Stimulated activated CD4-positive, alpha-beta T cell treated with anti-CD3 and anti-CD28 coated beads, Interleukin-4, amount 100 ng/mL, for 24 hours (primary cell): Measurements from ENCODE around the gene EPHA2.
"Not testable (repeated sequence)": the region's sequence is repeated elsewhere in the genome, so short reads cannot be mapped to it uniquely, and the experiment has no call there.

Experiments
- DNase-seq: peaks from one replicate; pipeline ENCODE4 v3.0.0-alpha.2; 2020

EPHA2 gene

DNA sequence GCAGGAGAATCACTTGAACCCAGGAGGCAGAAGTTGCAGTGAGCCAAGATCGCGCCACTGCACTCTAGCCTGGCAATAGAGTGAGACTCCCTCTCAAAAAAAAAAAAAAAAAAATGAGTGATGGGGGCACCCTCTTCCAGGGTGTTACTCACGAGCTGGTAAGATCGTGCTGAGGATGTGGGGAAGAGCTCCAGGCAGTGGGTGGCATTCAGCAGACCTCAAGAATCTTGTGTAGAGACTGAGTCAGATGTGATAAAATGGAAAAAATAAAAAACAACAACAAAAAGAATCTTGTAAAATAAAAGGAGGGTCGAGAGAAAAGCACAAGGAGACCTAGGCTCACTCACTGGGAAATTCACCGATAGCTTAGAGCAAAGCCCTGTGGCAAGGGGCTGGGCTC is 38.5 kb downstream of the EPHA2 start:
- no peak for DNase-seq

DNA sequence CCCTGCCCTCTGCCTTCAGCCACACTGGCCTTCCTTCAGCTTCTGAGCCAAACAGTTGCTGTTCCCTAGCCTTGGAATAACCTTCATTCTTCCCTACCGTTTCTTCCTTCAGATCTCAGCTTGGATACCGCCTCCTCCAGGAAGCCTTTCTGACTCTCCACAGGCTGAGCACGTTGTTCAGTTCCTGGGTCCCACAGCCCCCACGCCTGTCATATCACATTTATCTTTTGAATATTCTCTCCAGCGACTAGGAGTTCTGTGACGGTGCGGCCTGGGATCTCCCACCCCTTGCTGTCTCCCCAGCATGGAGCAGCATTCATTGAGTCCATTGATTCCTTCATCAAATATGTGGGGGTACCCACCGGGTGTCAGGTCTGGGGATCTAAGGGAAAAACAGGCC is 39.2 kb downstream of the EPHA2 start:
- no peak for DNase-seq

DNA sequence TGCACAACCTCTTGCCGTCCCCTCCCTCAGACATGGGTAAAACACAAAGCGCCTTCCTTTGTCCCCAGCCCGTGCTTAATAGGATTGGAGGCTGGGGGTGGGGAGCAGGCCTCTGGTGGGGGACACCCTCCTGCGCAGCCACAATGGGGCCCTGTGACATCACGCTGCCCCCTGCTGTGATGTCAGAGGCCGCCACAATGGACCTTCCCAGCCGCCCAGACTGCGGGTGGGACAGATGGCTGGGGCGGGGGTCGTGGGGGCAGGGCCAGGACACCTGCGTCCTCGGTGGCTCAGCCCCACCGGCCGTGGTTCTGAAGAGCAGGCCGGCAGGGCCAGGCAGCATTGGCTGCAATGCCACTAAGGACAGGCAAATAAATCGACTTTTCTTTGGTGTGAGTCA is 39.9 kb downstream of the EPHA2 start:
- DNase-seq, result no peak

DNA sequence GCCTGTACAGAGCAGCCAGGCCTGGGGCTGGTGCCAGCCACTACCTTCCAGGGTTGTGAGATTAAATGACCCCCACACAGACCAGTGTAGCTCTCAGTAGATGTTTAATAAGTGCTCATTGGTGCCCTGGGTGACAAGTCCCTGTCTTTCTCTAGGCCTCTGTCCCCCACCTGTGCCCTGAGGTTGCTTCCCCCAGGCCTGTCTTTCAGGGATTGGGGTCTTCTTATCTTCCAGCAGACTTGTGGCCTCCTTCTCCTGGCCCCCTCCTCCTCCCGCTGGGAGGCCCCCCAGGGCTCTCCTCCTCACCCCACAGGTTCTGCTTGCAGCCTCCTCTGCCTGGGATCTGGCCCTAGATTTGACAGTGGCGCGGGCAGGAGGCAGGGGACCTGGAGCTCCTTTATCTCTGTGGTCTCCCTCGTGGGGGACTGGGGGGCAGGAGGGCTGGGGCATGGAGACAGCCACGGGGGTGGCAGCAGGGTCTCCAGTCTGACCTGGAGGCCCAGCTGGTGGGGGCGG is 40.3 kb downstream of the EPHA2 start:
- no peak for DNase-seq

DNA sequence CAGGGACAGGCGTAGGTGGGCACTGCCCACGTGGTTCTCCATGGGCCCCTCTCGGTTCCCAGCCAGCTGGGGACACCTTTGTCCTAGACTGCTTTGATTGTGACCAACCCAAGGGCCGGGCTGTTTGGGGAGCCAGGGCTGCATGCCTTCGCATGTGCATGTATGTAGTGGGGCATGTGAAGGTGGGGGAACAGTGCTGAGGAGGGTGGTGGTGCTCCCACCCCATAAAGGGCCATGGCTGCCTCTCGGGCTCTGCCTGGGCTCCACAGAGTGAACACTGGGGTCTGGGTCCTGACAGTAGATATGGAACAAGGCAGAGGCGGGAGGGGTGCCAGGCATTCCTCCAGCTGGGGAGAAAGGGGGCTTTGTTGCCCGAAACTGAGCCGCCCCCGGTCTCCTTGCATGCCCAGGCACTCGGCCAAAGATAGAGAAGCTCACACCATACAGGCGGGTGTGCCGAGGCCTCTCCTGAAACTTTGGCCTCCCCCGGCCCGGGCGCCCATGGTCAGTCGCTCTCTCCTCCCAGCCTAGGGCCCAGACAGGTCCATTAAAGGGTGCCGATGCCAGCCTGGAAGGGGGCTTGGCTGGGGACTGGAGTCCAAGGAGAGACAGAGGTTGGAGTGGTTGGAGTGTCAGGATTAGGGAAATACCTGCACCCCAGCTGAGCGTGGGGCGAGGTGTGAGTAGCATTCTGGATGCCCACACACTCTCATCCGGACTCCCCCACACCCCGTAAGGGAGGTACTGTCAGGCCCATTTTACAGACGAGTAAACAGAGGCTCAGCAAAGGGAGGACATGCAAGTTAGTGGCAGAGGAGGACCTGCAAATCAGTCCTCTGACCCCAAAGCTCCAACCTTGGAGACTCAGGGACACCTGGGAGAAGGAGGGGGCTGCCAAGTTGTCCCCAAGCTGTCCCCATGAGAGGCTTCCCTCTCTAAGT is 41.1 kb downstream of the EPHA2 start:
- no peak for DNase-seq

DNA sequence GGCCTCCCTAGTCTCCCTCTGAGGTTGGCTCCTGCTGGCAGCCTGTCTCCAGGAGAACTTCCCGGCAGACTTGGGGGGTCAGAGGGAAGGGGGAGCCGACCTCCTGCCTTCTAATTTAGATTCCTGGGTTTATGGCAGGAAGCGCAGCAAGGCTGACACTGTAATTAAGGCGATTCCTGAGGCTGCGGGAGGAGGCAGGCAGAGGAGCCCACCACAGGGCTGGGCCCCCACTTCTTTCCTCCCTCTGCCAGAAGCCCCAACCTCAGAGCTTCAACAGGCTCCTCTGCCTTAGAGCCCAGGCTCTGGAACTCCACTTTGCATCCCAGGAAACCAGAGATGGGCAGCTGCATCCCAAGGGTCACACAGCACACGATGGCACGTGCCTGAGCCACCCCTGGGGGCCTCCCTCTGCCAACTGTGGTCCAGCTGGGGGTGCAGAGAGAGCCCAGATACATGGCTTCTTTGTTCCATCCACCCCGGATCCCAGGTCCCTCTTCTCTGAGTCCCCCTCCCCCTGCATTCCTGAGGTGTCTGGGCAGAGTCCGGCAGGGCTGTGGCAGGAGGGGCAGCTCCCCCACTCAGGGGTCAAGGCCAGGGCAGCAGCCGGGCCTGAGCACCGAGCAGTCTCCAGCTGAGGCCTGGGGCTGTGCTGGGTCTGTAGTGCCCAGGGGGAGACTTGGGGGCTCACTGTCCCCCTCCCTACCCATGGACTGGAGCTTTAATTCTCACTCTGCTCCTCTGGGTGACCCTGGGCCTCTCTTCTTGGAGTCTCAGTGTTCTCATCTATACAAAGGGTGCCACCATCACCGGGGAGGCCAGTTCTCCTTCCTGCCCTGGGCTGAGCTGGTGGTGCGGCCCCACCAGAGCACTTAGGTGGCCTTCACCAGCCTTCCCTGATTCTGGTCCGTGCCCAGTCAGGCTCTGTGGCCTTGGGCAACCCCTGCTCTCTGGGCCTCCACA is 43.0 kb downstream of the EPHA2 start:
- no peak for DNase-seq

DNA sequence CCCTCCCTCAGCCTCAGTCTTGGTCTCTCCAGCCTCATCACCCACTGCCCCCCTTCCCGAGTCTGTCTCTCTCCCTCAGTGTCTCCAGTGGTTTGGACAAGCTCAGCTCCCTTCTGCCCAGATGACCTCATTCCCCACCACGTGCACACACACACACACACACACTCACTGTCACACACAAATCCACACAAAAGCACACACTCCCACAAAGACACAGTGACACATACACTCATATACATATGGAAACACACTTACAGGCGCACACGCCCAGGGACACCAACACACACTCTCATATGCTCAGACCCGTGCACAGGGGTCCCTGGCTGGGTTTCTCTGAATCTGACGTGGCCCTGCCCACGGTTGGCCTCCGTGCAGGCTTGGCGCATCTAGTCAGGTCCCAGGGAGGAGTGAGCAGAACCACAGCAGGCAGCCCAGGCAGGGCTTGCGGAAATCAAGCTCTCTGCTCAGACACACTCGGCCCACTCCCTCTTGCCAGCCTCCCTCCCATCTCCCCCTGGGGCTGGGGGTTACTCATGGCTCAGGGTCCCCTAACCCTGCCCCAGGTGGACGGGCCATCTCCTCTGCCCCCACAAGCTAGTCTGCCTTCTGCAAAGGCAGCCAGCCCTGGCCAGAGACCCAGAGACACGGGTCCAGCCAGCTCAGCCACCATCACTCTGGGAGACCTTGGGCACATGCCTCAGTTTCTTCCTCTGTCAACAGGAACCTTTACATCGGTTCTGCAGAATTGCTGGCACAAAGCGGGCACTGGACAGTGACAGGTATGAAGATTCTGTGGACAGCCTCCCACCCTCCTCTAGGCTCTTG is 43.9 kb downstream of the EPHA2 start:
- no peak for DNase-seq

DNA sequence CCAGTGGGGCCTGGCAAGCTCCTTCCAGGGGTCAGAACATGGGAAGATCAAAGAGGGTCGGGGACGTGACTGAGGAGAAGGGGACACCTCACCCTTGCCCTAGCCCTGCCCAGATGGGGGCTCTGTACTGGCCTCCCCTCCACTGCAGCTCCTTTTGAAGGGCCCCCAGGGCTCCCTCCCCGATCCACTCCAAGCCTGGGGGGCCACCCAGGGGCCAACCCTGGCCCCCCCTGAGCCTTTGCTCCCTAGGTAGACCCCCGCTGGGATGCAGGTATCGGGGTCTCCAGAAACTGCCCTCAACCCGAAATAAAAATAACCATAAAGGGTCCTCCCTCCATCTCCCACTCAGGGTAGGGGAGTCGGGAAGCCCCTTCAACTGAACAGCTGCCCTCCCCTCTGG is 45.0 kb downstream of the EPHA2 start:
- no peak for DNase-seq

DNA sequence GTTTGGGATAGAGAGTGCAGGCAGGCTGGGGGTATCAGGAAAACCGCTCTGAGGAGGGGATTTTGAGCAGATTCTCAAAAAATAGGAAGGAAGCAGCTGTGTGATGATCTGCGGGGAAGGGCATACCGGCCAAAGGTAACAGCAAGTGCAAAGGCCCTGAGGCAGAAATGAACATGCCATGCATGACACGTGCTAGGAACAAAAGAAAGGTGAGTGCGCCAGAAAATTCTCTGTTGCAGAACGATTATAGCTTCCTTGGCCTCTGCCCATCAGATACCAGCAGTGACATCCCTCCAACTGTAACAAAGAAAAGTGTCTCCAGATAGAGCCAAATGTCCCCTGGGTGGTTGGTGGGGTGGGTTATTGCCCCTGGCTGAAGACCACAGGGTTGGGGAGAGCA is 45.4 kb downstream of the EPHA2 start:
- DNase-seq, result no peak

DNA sequence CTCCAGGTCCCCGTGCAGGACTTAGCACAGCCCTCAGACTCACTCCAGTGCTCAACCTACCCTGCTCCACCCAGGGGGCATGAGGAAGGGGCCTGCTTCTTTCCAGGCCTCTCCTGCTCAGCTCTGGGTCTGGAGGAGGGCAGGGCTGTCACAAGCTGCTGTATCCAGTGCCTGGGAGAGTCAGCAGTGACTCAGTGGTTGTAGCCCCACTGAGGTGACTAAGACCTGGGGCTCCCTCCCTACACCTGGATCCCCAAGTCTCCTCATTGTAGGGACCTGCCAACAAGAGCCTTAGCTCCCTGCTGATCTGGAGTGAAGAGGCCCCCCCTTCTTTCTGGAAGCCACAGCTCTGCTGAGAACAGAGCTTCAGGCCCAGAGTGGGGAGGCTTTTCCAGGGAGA is 46.3 kb downstream of the EPHA2 start:
- no peak for DNase-seq

DNA sequence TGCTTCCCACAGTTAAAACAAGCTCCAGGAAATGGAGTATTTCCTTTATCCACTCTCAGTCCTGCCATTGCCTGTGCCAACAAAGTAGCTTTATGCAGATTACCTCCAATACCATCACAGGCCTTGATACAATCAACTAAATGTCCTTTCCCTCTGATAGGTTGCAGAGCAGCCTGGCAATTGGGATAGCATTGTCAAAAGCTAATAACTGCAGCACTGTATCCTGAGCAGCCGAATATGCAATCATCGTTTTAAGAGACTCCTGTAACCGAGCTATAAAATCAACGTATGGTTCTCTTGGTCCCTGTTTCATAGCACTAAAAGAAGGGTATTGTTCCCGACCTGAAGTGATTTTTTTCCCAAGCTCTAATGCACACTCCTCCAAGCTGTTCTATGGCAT is 48.8 kb downstream of the EPHA2 start:
- not testable (repeated sequence) for DNase-seq

DNA sequence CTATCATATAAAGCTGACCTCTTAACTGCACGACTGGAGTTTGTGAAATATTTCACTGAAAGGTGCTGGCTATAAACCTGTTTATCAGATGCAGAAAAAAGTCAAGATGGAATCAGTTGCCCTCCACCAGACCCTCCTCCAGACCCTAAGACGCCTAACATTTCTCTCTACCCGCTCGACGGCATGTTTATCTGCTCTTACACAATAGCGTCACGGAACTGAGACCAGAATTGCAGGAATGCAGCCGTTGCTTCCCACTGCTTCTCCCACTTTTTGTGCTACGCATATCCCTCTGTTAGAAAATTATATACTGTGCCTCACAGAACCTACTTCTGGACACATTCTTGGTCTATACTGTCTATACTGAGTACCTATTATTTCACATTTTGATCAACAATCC is 54.2 kb downstream of the EPHA2 start:
- DNase-seq, result no peak

DNA sequence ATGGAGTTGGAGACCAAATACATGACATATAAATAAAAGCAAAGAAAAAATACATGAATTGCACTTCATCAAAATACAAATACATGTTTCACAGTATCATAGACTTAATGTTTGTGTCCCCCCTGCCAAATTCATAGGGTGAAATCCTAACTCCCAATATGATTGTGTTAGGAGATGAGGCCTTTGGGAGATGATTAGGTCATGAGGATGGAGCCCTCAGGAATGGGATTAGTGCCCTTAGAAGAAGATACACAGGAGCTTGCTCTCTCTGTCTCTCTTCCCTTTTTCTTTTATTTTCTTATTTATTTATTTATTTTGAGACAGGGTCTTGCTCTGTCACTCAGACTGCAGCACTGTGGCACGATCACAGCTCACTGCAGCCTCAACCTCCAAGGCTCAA is 56.5 kb downstream of the EPHA2 start:
- no peak for DNase-seq

DNA sequence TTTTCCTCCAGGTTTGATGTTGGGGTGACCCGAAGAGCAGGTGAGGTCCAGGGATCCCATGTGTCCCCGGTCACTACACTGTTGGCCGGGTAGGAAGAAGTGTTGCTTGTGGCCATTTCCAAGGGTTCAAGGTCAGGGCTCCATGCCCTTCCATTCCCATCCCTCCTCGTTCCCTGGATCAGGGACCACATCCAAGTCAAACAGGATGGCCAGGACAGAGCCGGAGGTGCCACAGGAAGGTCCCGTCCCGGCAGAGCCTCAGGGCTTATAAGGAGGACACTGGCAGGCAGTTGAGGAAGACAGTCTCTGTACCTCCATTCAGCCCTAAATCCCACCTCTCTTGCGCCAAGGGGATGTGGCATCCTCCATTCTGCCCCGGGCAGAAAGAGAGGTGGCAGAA is 60.4 kb downstream of the EPHA2 start:
- no peak for DNase-seq

DNA sequence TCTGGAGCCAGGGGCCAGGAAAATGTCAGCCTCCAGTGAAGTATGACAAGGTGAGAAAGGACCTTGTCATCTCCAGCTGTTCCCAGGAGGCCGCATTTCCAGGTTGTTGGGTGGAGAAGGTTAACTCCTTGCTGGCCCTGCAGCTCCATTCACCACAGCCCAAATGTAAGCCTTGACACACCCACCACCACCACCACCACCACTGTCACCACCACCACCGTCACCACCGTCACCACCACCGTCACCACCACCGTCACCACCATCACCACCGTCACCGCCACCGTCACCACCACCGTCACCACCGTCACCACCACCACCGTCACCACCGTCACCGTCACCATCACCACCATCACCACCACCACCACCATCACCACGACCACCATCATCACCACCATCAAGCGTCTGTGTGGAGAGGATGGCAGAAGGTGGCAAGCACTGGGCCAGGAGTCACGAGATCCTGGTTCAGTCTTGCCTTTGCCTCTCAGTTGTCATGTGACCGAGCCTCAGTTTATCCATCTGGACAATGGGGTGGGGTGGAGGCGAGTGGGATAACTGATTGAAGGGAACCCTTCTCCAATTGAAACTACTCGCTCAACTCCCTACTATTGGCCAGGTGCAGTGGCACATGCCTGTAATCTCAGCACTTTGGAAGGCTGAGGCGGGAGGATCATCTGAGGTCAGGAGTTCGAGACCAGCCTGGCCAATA is 61.3 kb downstream of the EPHA2 start:
- DNase-seq, result no peak

DNA sequence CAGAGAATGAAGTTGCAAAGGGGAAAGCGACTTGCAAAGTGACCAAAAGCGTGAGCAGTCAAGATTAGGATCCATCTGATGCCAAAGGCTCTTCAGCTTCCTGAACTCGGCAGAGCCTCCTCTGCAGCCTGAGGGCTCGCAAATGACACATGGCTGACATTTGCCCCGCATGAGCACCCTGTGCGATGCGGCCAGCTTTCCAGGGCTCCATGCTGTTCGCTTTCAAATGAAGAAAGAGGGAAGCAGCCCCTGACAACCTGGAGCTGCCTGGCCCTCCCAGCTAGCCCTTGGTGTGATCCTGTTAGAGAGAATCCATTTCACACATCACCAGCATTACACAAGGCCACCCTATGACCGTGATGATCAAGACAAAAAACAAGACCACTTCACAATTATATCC is 62.3 kb downstream of the EPHA2 start:
- DNase-seq, result no peak

DNA sequence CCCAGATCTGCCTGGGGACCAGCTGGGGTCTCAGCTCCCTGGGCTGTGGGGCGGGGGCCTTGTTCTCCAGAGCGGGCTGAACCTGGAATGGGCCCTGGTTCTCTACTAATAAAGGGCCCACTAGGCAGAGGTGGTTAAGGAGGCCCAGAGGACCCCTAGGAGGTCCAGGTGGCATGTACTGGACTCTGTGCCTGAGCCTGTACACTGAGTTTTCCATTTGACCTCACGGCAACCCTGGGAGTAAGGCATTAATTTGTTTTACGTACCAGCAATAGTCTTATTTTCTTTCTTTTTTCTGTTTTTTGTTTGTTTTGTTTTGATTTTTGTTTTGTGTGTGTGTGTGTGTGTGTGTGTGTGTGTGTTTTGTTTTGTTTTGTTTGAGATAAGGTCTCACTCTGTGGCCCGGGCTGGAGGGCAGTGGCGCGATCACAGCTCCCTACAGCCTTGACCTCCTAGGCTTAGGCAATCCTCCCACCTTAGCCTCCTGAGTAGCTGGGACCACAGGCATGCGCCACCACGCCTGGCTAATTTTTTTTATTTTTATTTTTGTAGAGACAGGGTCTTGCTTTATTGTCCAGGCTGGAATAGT is 62.9 kb downstream of the EPHA2 start:
- no peak for DNase-seq

DNA sequence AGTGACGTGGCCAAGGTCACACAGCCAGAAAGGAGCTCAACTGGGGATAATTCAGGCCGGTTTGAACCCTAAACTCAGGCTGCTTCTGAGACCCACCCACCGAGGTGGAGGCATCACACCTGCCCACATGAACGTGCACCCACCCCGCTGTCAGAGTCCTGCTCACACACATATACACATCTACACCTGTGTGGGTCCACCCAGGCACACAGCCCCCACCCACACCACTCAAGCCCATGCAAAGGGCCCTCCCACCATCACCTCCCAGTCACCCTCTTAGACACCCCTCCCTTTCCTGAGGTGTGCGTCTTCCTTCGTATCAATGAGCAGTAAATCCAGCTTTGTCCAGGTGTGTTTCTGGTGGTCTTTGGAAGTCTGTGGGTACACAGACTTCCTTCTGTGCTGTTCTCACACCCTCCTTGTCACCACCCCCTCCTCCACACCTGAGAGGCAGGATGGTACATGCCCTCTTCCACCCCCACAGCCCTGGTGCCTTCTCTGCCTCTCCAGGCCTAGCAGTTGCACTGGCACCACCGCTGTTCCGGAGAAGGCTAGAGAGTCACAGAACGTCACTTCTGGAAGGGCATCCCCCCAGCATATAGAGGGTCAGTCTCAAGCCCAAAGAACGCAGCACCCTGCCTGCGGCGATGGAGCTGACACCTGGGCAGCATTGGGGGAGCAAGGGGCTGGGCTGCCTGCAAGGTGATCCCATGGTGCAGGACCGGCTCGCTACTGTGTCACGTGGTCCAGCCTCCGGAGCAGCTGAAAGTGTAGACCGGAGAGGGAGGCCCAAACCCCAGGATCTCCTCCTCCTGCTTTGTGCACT is 63.6 kb downstream of the EPHA2 start:
- DNase-seq, result no peak

DNA sequence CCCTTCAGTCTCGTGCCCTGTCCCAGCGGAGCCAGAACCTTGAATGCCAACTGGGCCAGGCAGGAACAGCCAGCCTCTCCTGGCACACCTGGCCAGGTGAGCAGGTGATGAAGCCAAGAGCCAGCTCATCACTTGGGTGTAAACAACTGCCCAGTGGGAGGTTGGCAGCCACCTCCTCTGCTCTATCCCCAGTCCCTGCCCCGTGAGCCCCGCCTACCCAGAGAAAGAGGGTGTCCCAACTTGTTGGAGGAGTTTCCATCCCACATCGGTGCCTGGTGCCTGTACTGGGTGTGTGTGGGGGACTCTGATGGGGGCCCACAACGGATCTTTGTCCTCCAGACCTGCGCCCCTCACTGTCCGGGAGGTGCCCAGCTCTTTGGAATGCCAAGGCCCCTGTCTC is 64.6 kb downstream of the EPHA2 start:
- DNase-seq, result no peak

DNA sequence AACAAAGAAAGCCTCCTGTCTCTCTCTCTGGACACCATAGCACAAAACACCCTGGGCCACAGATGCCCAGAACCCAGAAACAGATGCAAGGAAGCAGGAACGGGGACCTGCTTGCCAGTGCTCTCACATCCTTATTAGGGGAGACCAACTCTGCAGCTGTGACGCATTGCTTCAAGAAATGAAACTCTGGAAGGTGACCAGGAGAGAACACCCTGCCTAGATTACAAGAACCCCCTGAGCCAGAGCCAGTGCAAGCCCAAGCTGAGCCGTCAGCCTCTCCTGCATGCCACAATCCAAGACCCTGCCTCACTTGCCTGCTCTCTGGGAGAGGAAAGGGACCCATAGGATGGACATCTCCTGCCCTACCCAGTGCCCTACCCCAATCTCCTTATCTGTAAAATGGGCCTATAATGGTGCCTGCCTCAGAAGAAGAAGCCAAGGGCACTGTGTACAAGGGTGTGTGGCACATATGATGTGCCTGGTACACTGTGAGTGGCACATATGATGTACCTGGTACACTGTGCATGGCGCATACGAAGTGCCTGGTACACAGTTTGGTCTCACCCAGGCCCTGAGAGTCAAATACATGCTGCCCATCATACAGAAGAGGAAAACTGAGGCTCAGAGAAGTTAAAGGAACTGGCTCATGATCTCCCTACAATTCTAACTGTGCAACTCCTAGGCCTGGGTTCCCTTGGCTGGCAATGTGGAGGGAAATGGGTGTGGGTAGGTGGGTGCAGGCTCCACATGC is 65.6 kb downstream of the EPHA2 start:
- no peak for DNase-seq
